22Rv1 (cell line): Measurements from ENCODE around the gene SMOC2.

ENCODE experiments used
- ZFX ChIP-seq: fragments of 450-650 bp; IDR thresholded peaks from 2 replicates; pipeline ENCODE4 v1.6.1; 2017; ENCODE audit warnings: antibody characterized with exemption, borderline replicate concordance
- TF ChIP-seq, protein P1 (sequence below): fragments of 450-650 bp; IDR thresholded peaks from 2 replicates; pipeline ENCODE4 v1.5.1; 2017; ENCODE audit warnings: mild to moderate bottlenecking

- TF ChIP-seq, protein P1, sequence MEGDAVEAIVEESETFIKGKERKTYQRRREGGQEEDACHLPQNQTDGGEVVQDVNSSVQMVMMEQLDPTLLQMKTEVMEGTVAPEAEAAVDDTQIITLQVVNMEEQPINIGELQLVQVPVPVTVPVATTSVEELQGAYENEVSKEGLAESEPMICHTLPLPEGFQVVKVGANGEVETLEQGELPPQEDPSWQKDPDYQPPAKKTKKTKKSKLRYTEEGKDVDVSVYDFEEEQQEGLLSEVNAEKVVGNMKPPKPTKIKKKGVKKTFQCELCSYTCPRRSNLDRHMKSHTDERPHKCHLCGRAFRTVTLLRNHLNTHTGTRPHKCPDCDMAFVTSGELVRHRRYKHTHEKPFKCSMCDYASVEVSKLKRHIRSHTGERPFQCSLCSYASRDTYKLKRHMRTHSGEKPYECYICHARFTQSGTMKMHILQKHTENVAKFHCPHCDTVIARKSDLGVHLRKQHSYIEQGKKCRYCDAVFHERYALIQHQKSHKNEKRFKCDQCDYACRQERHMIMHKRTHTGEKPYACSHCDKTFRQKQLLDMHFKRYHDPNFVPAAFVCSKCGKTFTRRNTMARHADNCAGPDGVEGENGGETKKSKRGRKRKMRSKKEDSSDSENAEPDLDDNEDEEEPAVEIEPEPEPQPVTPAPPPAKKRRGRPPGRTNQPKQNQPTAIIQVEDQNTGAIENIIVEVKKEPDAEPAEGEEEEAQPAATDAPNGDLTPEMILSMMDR = no peak
- no peak for TF ChIP-seq ZFX
Measured at GRCh38 chr6:168590406-168590805, 149.4 kb downstream of the SMOC2 start.
